KMS-11 (cell line): ENCODE measurements around the gene MYOCD.

ENCODE experiments used
- H2AFZ ChIP-seq: fragments of 200-600 bp; sonication (generic); 2 replicates; pipeline ENCODE4 v1.6.1; 2016; ENCODE audit warnings: antibody characterized with exemption, mixed run types, low read depth
- H3K27ac ChIP-seq: fragments of 200-600 bp; sonication (generic); 2 replicates; pipeline ENCODE4 v1.6.1; 2016; ENCODE audit warnings: mild to moderate bottlenecking, mixed run types
- H3K27me3 ChIP-seq: fragments of 200-600 bp; sonication (generic); 2 replicates; pipeline ENCODE4 v1.6.1; 2017; ENCODE audit warnings: mild to moderate bottlenecking, low read depth, mixed run types, moderate library complexity; ENCODE audit not compliant: insufficient read depth
- H3K36me3 ChIP-seq: fragments of 200-600 bp; sonication (generic); 2 replicates; pipeline ENCODE4 v1.6.1; 2017; ENCODE audit warnings: mild to moderate bottlenecking, mixed run types; ENCODE audit not compliant: insufficient read depth
- H3K4me1 ChIP-seq: fragments of 200-600 bp; sonication (generic); 2 replicates; pipeline ENCODE4 v1.6.1; 2016; ENCODE audit warnings: mild to moderate bottlenecking, low read depth, mixed run types; ENCODE audit not compliant: poor library complexity, severe bottlenecking
- H3K4me2 ChIP-seq: fragments of 200-600 bp; sonication (generic); 2 replicates; pipeline ENCODE4 v1.7.0; 2016; ENCODE audit warnings: mild to moderate bottlenecking, mixed run types
- H3K4me3 ChIP-seq: fragments of 200-600 bp; sonication (generic); IDR thresholded peaks from 2 replicates; pipeline ENCODE4 v1.6.1; 2017; ENCODE audit warnings: low read depth, low read length, mixed read lengths; ENCODE audit not compliant: insufficient read depth
- H3K79me2 ChIP-seq: fragments of 200-600 bp; sonication (generic); 2 replicates; pipeline ENCODE4 v1.6.1; 2016; ENCODE audit warnings: low read depth, mixed run types; ENCODE audit not compliant: insufficient read depth
- H3K9ac ChIP-seq: fragments of 200-600 bp; sonication (generic); 2 replicates; pipeline ENCODE4 v1.6.1; 2016; ENCODE audit warnings: mild to moderate bottlenecking, mixed run types
- H4K20me1 ChIP-seq: fragments of 200-600 bp; sonication (generic); 2 replicates; pipeline ENCODE4 v1.6.1; 2016; ENCODE audit warnings: mild to moderate bottlenecking, mixed run types; ENCODE audit not compliant: insufficient read depth
- CTCF ChIP-seq: fragments of 200-600 bp; sonication (generic); conservative IDR thresholded peaks from 2 replicates; pipeline ENCODE4 v1.6.1; 2017; ENCODE audit warnings: low read depth, mild to moderate bottlenecking, antibody characterized with exemption, low read length, moderate library complexity, mixed read lengths

Gene MYOCD

GRCh38 chr17:12672947-12673346, 7.3 kb downstream of the MYOCD start:
- no peak overlapping the region for H3K27ac ChIP-seq

GRCh38 chr17:12673788-12674187, 8.1 kb downstream of the MYOCD start:
- Histone ChIP-seq H3K27me3 (no peaks in the 10 kb centered on the region), H3K4me2 (no peak overlapping the region), H4K20me1 (no peaks in the 10 kb centered on the region), H3K36me3 (no peaks in the 10 kb centered on the region), H3K4me1 (no peaks in the 10 kb centered on the region), H3K27ac (no peak overlapping the region), H3K9ac (no peak overlapping the region), H2AFZ (no peak overlapping the region), H3K79me2 (no peaks in the 10 kb centered on the region), H3K4me3 (no peak overlapping the region)
- TF ChIP-seq CTCF = no peak

More at GRCh38 chr17:12672947-12673346, 7.3 kb downstream of the MYOCD start:
- Histone ChIP-seq H4K20me1 (no peaks in the 10 kb centered on the region), H3K36me3 (no peaks in the 10 kb centered on the region), H3K9ac (no peak overlapping the region), H3K4me1 (no peaks in the 10 kb centered on the region), H3K79me2 (no peaks in the 10 kb centered on the region), H3K27me3 (no peaks in the 10 kb centered on the region), H2AFZ (no peak overlapping the region), H3K4me3 (no peak overlapping the region), H3K4me2 (no peak overlapping the region)
- TF ChIP-seq CTCF = no peak

GRCh38 chr17:12680407-12680897, 14.8 kb downstream of the MYOCD start:
- no peak for TF ChIP-seq CTCF
- H4K20me1 ChIP-seq = no peaks in the 10 kb centered on the region
- H3K27ac ChIP-seq = no peak overlapping the region
- no peaks in the 10 kb centered on the region for H3K27me3 ChIP-seq
- H3K4me3 ChIP-seq = no peak overlapping the region
- no peak overlapping the region for H3K4me2 ChIP-seq
- no peaks in the 10 kb centered on the region for H3K36me3 ChIP-seq
- no peak overlapping the region for H2AFZ ChIP-seq
- no peaks in the 10 kb centered on the region for H3K79me2 ChIP-seq
- no peak overlapping the region for H3K9ac ChIP-seq
- H3K4me1 ChIP-seq = no peaks in the 10 kb centered on the region

- H3K4me1 ChIP-seq = no peaks in the 10 kb centered on the region
- H3K27ac ChIP-seq = no peak overlapping the region
- H3K27me3 ChIP-seq = no peaks in the 10 kb centered on the region
- H3K79me2 ChIP-seq = no peaks in the 10 kb centered on the region
- TF ChIP-seq CTCF = no peak
- H3K4me3 ChIP-seq = no peak overlapping the region
- H4K20me1 ChIP-seq = no peaks in the 10 kb centered on the region
- H3K36me3 ChIP-seq = no peaks in the 10 kb centered on the region
- no peak overlapping the region for H3K9ac ChIP-seq
- H2AFZ ChIP-seq = no peak overlapping the region
- no peak overlapping the region for H3K4me2 ChIP-seq
Observed at GRCh38 chr17:12680993-12681392, 15.3 kb downstream of the MYOCD start.

- no peak overlapping the region for H3K4me2 ChIP-seq
- H3K27me3 ChIP-seq = no peaks in the 10 kb centered on the region
- H3K4me3 ChIP-seq = no peak overlapping the region
- no peak overlapping the region for H3K27ac ChIP-seq
- H4K20me1 ChIP-seq = no peaks in the 10 kb centered on the region
- no peaks in the 10 kb centered on the region for H3K4me1 ChIP-seq
- H2AFZ ChIP-seq = no peak overlapping the region
- H3K79me2 ChIP-seq = no peaks in the 10 kb centered on the region
- TF ChIP-seq CTCF = no peak
- H3K36me3 ChIP-seq = no peaks in the 10 kb centered on the region
- H3K9ac ChIP-seq = no peak overlapping the region
Observed at GRCh38 chr17:12683299-12683698, 17.6 kb downstream of the MYOCD start.
